IMR-90 (cell line): ENCODE measurements around the gene PALMD. TPM values are rescaled to one million over a fixed set of nuclear protein-coding genes. Genes with fewer than 3 reads are reported as not detected.

Experiments used
- MAFK ChIP-seq: IDR thresholded peaks from 2 replicates; pipeline ENCODE4 v1.6.1; 2012; ENCODE audit warnings: low read depth, low read length, improper control_type of control experiment
- POLR2A ChIP-seq: IDR thresholded peaks from 2 replicates; pipeline ENCODE4 v1.6.1; 2012; ENCODE audit warnings: mild to moderate bottlenecking, low read depth, low read length
- SMC3 ChIP-seq: fragments of 150-350 bp; IDR thresholded peaks from 2 replicates; pipeline ENCODE4 v1.6.1; 2016; ENCODE audit warnings: low read depth, mild to moderate bottlenecking, antibody characterized with exemption, low read length, moderate library complexity
- polyA plus RNA-seq, 3 experiments: library from polyadenylated mRNA; depleted of rRNA; stranded (reverse); fragments of >200 nt; gene quantifications; 2 replicates each; pipeline ENCODE4 v1.2.3, GENCODE V29; 2012; ENCODE audit warnings: low replicate concordance in 1 of 3
- total RNA-seq: library from RNA; depleted of rRNA; stranded (reverse); fragments of >200 nt; gene quantifications from 2 replicates; pipeline ENCODE4 v1.2.3, GENCODE V29; 2012
- TF ChIP-seq, protein P1 (sequence below): fragments of 150-350 bp; IDR thresholded peaks from 2 replicates; pipeline ENCODE4 v1.6.1; 2017; ENCODE audit warnings: mild to moderate bottlenecking, antibody characterized with exemption, low read length, low read depth
- TF ChIP-seq, protein P2 (sequence below): fragments of 150-350 bp; IDR thresholded peaks from 2 replicates; pipeline ENCODE4 v1.6.1; 2016; ENCODE audit warnings: low read depth, mild to moderate bottlenecking, low read length, moderate library complexity, borderline replicate concordance

Gene PALMD
- total and polyA plus RNA-seq, 2 of the 4 experiments (the other 2 are of a cell fraction) = 0.51 to 0.72 TPM

DNA sequence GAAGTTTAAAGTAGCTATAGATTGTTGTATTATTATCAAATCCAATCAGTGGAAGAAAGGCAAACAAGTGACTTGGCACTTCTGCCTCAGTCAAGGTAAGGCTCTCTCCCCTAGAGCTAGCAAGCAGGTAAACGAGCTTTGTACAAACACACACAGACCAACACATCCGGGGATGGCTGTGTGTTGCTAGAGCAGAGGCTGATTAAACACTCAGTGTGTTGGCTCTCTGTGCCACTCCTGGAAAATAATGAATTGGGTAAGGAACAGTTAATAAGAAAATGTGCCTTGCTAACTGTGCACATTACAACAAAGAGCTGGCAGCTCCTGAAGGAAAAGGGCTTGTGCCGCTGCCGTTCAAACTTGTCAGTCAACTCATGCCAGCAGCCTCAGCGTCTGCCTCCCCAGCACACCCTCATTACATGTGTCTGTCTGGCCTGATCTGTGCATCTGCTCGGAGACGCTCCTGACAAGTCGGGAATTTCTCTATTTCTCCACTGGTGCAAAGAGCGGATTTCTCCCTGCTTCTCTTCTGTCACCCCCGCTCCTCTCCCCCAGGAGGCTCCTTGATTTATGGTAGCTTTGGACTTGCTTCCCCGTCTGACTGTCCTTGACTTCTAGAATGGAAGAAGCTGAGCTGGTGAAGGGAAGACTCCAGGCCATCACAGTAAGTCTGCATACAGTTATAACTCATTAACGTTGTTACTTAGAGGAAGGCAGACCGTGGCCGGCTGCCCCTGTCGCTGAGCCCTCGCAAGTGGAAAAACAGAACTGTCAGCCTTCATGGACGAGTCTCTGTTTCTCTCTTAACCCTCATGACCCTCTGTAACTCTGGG, at the start of gene PALMD (continued):
- TF ChIP-seq, protein P1, sequence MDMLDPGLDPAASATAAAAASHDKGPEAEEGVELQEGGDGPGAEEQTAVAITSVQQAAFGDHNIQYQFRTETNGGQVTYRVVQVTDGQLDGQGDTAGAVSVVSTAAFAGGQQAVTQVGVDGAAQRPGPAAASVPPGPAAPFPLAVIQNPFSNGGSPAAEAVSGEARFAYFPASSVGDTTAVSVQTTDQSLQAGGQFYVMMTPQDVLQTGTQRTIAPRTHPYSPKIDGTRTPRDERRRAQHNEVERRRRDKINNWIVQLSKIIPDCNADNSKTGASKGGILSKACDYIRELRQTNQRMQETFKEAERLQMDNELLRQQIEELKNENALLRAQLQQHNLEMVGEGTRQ = no peak
- TF ChIP-seq, protein P2, sequence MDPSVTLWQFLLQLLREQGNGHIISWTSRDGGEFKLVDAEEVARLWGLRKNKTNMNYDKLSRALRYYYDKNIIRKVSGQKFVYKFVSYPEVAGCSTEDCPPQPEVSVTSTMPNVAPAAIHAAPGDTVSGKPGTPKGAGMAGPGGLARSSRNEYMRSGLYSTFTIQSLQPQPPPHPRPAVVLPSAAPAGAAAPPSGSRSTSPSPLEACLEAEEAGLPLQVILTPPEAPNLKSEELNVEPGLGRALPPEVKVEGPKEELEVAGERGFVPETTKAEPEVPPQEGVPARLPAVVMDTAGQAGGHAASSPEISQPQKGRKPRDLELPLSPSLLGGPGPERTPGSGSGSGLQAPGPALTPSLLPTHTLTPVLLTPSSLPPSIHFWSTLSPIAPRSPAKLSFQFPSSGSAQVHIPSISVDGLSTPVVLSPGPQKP = no peak
- TF ChIP-seq MAFK (no peak), POLR2A (no peak), SMC3 (no peak)
